SHP77 (cell line): ENCODE data around the gene CDKN1C.
"Not testable (repeated sequence)": the region's sequence is repeated elsewhere in the genome, so short reads cannot be mapped to it uniquely, and the experiment has no call there.

ENCODE experiments used
- DNase-seq, 2 experiments: peaks; one replicate each; lab custom pipeline; 2025; lab: John Stamatoyannopoulos, UW

Gene CDKN1C

GRCh38 chr11:2909133-2909902 is 23.7 kb upstream of the CDKN1C start:
- DNase-seq, result no peak

GRCh38 chr11:2908130-2908529 is 22.6 kb upstream of the CDKN1C start:
- no peak for DNase-seq

GRCh38 chr11:2905299-2905698 is 19.7 kb upstream of the CDKN1C start:
- DNase-seq, result not testable (repeated sequence)

- no peak for DNase-seq
Measured at GRCh38 chr11:2904153-2905052, 18.8 kb upstream of the CDKN1C start.

- no peak for DNase-seq
Measured at GRCh38 chr11:2903672-2904011, 18.1 kb upstream of the CDKN1C start.

- DNase-seq, result no peak
Measured at GRCh38 chr11:2902784-2903671, 17.5 kb upstream of the CDKN1C start.

GRCh38 chr11:2901854-2902783 is 16.5 kb upstream of the CDKN1C start:
- peak; percentile 83 to 91 for DNase-seq

GRCh38 chr11:2901196-2901796 is 15.7 kb upstream of the CDKN1C start:
- no peak for DNase-seq

GRCh38 chr11:2899080-2899783 is 13.7 kb upstream of the CDKN1C start:
- DNase-seq, result no peak

- no peak for DNase-seq
Measured at GRCh38 chr11:2898366-2899079, 12.9 kb upstream of the CDKN1C start.

GRCh38 chr11:2897048-2897447 is 11.5 kb upstream of the CDKN1C start:
- DNase-seq, result no peak

- DNase-seq, result no peak
Measured at GRCh38 chr11:2896047-2896446, 10.5 kb upstream of the CDKN1C start.

GRCh38 chr11:2893935-2894334 is 8.4 kb upstream of the CDKN1C start:
- no peak for DNase-seq

GRCh38 chr11:2892967-2893528 is 7.5 kb upstream of the CDKN1C start:
- no peak for DNase-seq

GRCh38 chr11:2892215-2892966 is 6.8 kb upstream of the CDKN1C start:
- DNase-seq, result peak in 1 of 2 experiments; percentile 27

- no peak for DNase-seq
Measured at GRCh38 chr11:2891326-2892214, 6.0 kb upstream of the CDKN1C start.
